GM20000 (cell line): ENCODE data around the gene CHD5.
A peak's percentile ranks its signal among the peaks of the same experiment; 100 is the strongest.
"Not testable (repeated sequence)": the region's sequence is repeated elsewhere in the genome, so short reads cannot be mapped to it uniquely, and the experiment has no call there.

Source experiments
- DNase-seq: peaks from one replicate; pipeline ENCODE4 v3.0.0; 2012; ENCODE audit warnings: low spot score
- CTCF ChIP-seq: IDR thresholded peaks from 2 replicates; pipeline ENCODE4 v1.5.1; 2012; ENCODE audit warnings: mild to moderate bottlenecking, control low read depth; ENCODE audit errors: extremely low read depth, missing control alignments

CHD5 gene

GRCh38 chr1:6180268-6180706 lies at the start of gene CHD5:
Gene CHD5, minus strand, starts transcription at chr1:6180321. Its CDS starts 298 bp downstream, at chr1:6180023.
- DNase-seq: peak; percentile 61
- no peak for TF ChIP-seq CTCF

GRCh38 chr1:6225651-6226050 lies 45.5 kb upstream of the CHD5 start:
- TF ChIP-seq CTCF: no peak
- DNase-seq: no peak

GRCh38 chr1:6224718-6225117 lies 44.6 kb upstream of the CHD5 start:
- no peak for TF ChIP-seq CTCF
- DNase-seq: no peak

- no peak for TF ChIP-seq CTCF
- DNase-seq: no peak
Measured at GRCh38 chr1:6223617-6224016, 43.5 kb upstream of the CHD5 start.

- no peak for DNase-seq
- TF ChIP-seq CTCF: no peak
Measured at GRCh38 chr1:6222636-6223035, 42.5 kb upstream of the CHD5 start.

GRCh38 chr1:6221210-6221784 lies 41.2 kb upstream of the CHD5 start:
- DNase-seq: no peak
- no peak for TF ChIP-seq CTCF

- TF ChIP-seq CTCF: no peak
- no peak for DNase-seq
Measured at GRCh38 chr1:6220236-6220635, 40.1 kb upstream of the CHD5 start.

GRCh38 chr1:6219641-6220040 lies 39.5 kb upstream of the CHD5 start:
- not testable (repeated sequence) for DNase-seq
